ENCODE results near the gene RNF133.
"Not testable (repeated sequence)": the region's sequence is repeated elsewhere in the genome, so short reads cannot be mapped to it uniquely, and the experiment has no call there.

The RNF133 gene

GRCh38 chr7:122688400-122688998, 10.4 kb downstream of the RNF133 start:
- Histone ChIP-seq H3K9ac (no peak overlapping the region), H3K79me2 (no peaks in the 10 kb centered on the region), H3K4me3 (ENCODE audit: low read depth, low read length) (no peak overlapping the region), H3K36me3 (ENCODE audit: control insufficient read depth, insufficient read depth, low read length) (no peaks in the 10 kb centered on the region), H3K4me2 (ENCODE audit: low read length) (no peak overlapping the region), H3K27ac (no peak overlapping the region), H3K27me3 (ENCODE audit: control insufficient read depth, insufficient read depth, low read length) (no peaks in the 10 kb centered on the region), H3K4me1 (no peaks in the 10 kb centered on the region), H3K9me3 (ENCODE audit: control insufficient read depth, low read length) (no peaks in the 10 kb centered on the region), H2AFZ (no peak overlapping the region)
- TF ChIP-seq, protein P1, sequence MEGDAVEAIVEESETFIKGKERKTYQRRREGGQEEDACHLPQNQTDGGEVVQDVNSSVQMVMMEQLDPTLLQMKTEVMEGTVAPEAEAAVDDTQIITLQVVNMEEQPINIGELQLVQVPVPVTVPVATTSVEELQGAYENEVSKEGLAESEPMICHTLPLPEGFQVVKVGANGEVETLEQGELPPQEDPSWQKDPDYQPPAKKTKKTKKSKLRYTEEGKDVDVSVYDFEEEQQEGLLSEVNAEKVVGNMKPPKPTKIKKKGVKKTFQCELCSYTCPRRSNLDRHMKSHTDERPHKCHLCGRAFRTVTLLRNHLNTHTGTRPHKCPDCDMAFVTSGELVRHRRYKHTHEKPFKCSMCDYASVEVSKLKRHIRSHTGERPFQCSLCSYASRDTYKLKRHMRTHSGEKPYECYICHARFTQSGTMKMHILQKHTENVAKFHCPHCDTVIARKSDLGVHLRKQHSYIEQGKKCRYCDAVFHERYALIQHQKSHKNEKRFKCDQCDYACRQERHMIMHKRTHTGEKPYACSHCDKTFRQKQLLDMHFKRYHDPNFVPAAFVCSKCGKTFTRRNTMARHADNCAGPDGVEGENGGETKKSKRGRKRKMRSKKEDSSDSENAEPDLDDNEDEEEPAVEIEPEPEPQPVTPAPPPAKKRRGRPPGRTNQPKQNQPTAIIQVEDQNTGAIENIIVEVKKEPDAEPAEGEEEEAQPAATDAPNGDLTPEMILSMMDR (IDR thresholded peaks at IDR 0.05): no peak

DNA sequence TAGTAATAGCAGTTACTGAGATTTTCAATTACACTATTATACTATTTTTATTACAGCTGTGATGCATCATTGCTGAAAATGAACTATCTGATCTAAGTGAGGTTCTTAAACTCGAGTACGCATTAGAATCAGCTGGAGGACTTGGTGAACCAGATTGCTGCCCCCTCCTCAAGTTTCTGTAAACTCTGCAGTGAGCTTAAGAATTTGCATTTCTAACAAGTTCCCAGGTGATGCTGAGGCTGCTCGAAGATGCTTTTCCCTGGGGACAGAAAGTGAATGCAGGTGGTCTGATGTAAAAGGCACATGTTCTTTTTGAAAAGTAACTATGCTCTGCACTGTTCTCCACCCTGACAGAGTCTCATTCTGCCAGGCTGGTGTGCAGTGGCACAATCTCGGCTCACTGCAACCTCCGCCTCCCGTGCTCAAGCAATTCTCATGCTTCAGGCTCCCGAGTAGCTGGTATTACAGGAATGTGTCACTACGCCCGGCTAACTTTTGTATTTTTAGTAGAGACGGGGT, 12.5 kb downstream of the RNF133 start:
- Histone ChIP-seq H3K9ac (no peak overlapping the region), H3K4me1 (no peaks in the 10 kb centered on the region), H3K4me3 (ENCODE audit: low read depth, low read length) (no peak overlapping the region), H3K9me3 (ENCODE audit: control insufficient read depth, low read length) (no peaks in the 10 kb centered on the region), H3K4me2 (ENCODE audit: low read length) (no peak overlapping the region), H3K27ac (no peak overlapping the region), H2AFZ (no peak overlapping the region), H3K79me2 (no peaks in the 10 kb centered on the region), H3K36me3 (ENCODE audit: control insufficient read depth, insufficient read depth, low read length) (no peaks in the 10 kb centered on the region), H3K27me3 (ENCODE audit: control insufficient read depth, insufficient read depth, low read length) (no peaks in the 10 kb centered on the region)
- TF ChIP-seq, protein P1 (IDR thresholded peaks at IDR 0.05): no peak

GRCh38 chr7:122684504-122684903, 14.4 kb downstream of the RNF133 start:
- TF ChIP-seq, protein P1 (IDR thresholded peaks at IDR 0.05): no peak
- no peak overlapping the region for H2AFZ ChIP-seq
- no peaks in the 10 kb centered on the region for H3K9me3 ChIP-seq (ENCODE audit: control insufficient read depth, low read length)
- no peak overlapping the region for H3K4me2 ChIP-seq (ENCODE audit: low read length)
- H3K36me3 ChIP-seq (ENCODE audit: control insufficient read depth, insufficient read depth, low read length): no peaks in the 10 kb centered on the region
- H3K79me2 ChIP-seq: no peaks in the 10 kb centered on the region
- H3K27ac ChIP-seq: no peak overlapping the region
- H3K4me3 ChIP-seq (ENCODE audit: low read depth, low read length): no peak overlapping the region
- H3K4me1 ChIP-seq: no peaks in the 10 kb centered on the region
- no peak overlapping the region for H3K9ac ChIP-seq
- no peaks in the 10 kb centered on the region for H3K27me3 ChIP-seq (ENCODE audit: control insufficient read depth, insufficient read depth, low read length)

DNA sequence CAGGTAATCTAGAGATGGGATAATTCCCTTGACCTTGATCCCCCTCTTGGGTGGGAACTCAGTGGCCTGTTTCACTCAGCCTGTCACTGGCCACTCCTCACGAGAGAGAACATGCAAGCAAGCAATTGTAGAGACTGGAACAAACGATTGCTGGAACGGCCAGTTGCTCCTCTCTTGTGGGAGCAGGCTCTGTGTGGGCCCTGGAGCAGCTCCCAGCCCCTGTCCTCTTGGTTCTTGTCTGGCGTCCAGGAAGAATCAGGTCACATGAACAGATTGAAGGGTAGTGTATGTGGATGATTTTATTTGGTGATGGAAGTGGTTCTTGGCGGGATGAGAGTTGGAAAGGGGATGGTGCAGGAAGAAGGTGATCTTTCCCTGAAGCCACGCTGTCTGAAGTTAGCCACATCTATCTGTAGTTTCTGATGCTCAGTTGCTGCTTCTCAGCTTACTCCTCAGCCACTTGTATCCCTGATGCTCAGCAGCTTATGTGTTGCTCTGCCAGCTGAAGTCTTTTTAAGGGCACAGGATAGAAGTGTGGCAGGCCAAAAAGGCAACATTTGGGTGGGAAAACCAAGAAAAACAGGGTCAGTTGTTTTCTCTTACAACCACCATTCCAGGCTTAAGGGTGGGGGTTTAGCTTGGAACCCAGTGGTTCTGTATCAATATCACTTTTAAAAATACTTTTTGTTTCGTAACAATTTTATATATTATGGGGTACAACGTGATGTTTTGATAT, 15.9 kb downstream of the RNF133 start:
- TF ChIP-seq, protein P1 (IDR thresholded peaks at IDR 0.05): no peak
- Histone ChIP-seq H3K4me2 (ENCODE audit: low read length) (no peak overlapping the region), H3K9ac (no peak overlapping the region), H3K4me1 (no peaks in the 10 kb centered on the region), H3K27ac (no peak overlapping the region), H2AFZ (no peak overlapping the region), H3K36me3 (ENCODE audit: control insufficient read depth, insufficient read depth, low read length) (no peaks in the 10 kb centered on the region), H3K4me3 (ENCODE audit: low read depth, low read length) (no peak overlapping the region), H3K27me3 (ENCODE audit: control insufficient read depth, insufficient read depth, low read length) (no peaks in the 10 kb centered on the region), H3K79me2 (no peaks in the 10 kb centered on the region), H3K9me3 (ENCODE audit: control insufficient read depth, low read length) (no peaks in the 10 kb centered on the region)

DNA sequence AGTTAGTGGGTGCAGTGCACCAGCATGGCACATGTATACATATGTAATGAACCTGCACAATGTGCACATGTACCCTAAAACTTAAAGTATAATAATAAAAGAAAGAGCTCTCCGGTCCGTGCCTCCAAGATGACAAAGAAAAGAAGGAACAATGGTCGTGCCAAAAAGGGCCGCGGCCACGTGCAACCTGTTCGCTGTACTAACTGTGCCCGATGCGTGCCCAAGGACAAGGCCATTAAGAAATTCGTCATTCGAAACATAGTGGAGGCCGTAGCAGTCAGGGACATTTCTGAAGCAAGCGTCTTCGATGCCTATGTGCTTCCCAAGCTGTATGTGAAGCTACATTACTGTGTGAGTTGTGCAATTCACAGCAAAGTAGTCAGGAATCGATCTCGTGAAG, 17.7 kb downstream of the RNF133 start:
- H2AFZ ChIP-seq; H3K4me3 ChIP-seq (ENCODE audit: low read depth, low read length); H3K36me3 ChIP-seq (ENCODE audit: control insufficient read depth, insufficient read depth, low read length); H3K9me3 ChIP-seq (ENCODE audit: control insufficient read depth, low read length); H3K4me2 ChIP-seq (ENCODE audit: low read length); H3K27ac ChIP-seq; H3K4me1 ChIP-seq; H3K27me3 ChIP-seq (ENCODE audit: control insufficient read depth, insufficient read depth, low read length); H3K79me2 ChIP-seq; H3K9ac ChIP-seq: not testable (repeated sequence)
